ENCODE measurements around the gene KIRREL3. TPM values are rescaled to one million over a fixed set of nuclear protein-coding genes. Genes with fewer than 3 reads are reported as not detected.

The KIRREL3 gene
- polyA plus RNA-seq, 1 donor (not counting 4 experiments of a cell fraction or from before 2014, with no cell fraction given), result 0.04 TPM

GRCh38 chr11:126823274-126823673 is 177.3 kb downstream of the KIRREL3 start:
- Histone ChIP-seq H3K79me2 (ENCODE audit: control insufficient read depth, insufficient read depth, low read length) (no peaks in the 10 kb centered on the region), H3K27ac (ENCODE audit: control insufficient read depth, insufficient read depth, low read length) (no peak overlapping the region), H4K20me1 (ENCODE audit: control insufficient read depth, extremely low read depth, insufficient read depth, low read length) (no peaks in the 10 kb centered on the region), H3K4me3 (ENCODE audit: control insufficient read depth in 2 of 3, extremely low read depth in 1 of 3, insufficient read depth in 2 of 3, low read depth in 1 of 3, low read length in 3 of 3) (no peak overlapping the region), H3K9me1 (ENCODE audit: control insufficient read depth, extremely low read depth, insufficient read depth, low read length) (no peaks in the 10 kb centered on the region), H3K27me3 (ENCODE audit: control insufficient read depth, extremely low read depth, insufficient read depth, low read length) (no peaks in the 10 kb centered on the region), H3K36me3 (ENCODE audit: control insufficient read depth in 2 of 2, extremely low read depth in 1 of 2, insufficient read depth in 2 of 2, low read length in 2 of 2) (no peaks in the 10 kb centered on the region), H3K4me2 (ENCODE audit: control insufficient read depth, extremely low read depth, insufficient read depth, low read depth, low read length) (no peak overlapping the region), H3K9ac (ENCODE audit: control insufficient read depth, extremely low read depth, insufficient read depth, low read length) (no peak overlapping the region), H3K9me3 (ENCODE audit: control insufficient read depth, low read depth, low read length) (no peaks in the 10 kb centered on the region), H3K4me1 (ENCODE audit: control insufficient read depth, extremely low read depth, insufficient read depth, low read length) (no peaks in the 10 kb centered on the region), H2AFZ (ENCODE audit: control insufficient read depth, low read length) (no peak overlapping the region)
- dilution Hi-C loops (cut with MboI; ENCODE audit: extremely low pct_ligation_motif_present, low sequenced_read_pairs), result no loop called here
- DNase-seq (ENCODE audit: low read depth, low spot score) (no peak), FAIRE-seq (no peak)
- no peak for TF ChIP-seq EZH2 (IDR thresholded peaks at IDR 0.05; ENCODE audit: low read length)
- TF ChIP-seq CTCF (optimal IDR thresholded peaks at IDR 0.05 in 1 of 3, IDR thresholded peaks at IDR 0.05 in 1 of 3, conservative IDR thresholded peaks at IDR 0.05 in 1 of 3; ENCODE audit: extremely low read depth in 1 of 3, insufficient read depth in 2 of 3, low read length in 3 of 3), result no peak

- Histone ChIP-seq H3K9me3 (ENCODE audit: control insufficient read depth, low read depth, low read length) (no peaks in the 10 kb centered on the region), H2AFZ (ENCODE audit: control insufficient read depth, low read length) (no peak overlapping the region), H3K4me1 (ENCODE audit: control insufficient read depth, extremely low read depth, insufficient read depth, low read length) (no peaks in the 10 kb centered on the region), H3K4me3 (ENCODE audit: control insufficient read depth in 2 of 3, extremely low read depth in 1 of 3, insufficient read depth in 2 of 3, low read depth in 1 of 3, low read length in 3 of 3) (no peak overlapping the region), H3K27ac (ENCODE audit: control insufficient read depth, insufficient read depth, low read length) (no peak overlapping the region), H3K4me2 (ENCODE audit: control insufficient read depth, extremely low read depth, insufficient read depth, low read depth, low read length) (no peak overlapping the region), H3K36me3 (ENCODE audit: control insufficient read depth in 2 of 2, extremely low read depth in 1 of 2, insufficient read depth in 2 of 2, low read length in 2 of 2) (no peaks in the 10 kb centered on the region), H3K9me1 (ENCODE audit: control insufficient read depth, extremely low read depth, insufficient read depth, low read length) (no peaks in the 10 kb centered on the region), H4K20me1 (ENCODE audit: control insufficient read depth, extremely low read depth, insufficient read depth, low read length) (no peaks in the 10 kb centered on the region), H3K79me2 (ENCODE audit: control insufficient read depth, insufficient read depth, low read length) (no peaks in the 10 kb centered on the region), H3K27me3 (ENCODE audit: control insufficient read depth, extremely low read depth, insufficient read depth, low read length) (no peaks in the 10 kb centered on the region), H3K9ac (ENCODE audit: control insufficient read depth, extremely low read depth, insufficient read depth, low read length) (no peak overlapping the region)
- no peak for TF ChIP-seq CTCF (optimal IDR thresholded peaks at IDR 0.05 in 1 of 3, IDR thresholded peaks at IDR 0.05 in 1 of 3, conservative IDR thresholded peaks at IDR 0.05 in 1 of 3; ENCODE audit: extremely low read depth in 1 of 3, insufficient read depth in 2 of 3, low read length in 3 of 3)
- no peak for TF ChIP-seq EZH2 (IDR thresholded peaks at IDR 0.05; ENCODE audit: low read length)
- dilution Hi-C loops (cut with MboI; ENCODE audit: extremely low pct_ligation_motif_present, low sequenced_read_pairs), result no loop called here
- FAIRE-seq, result no peak
- DNase-seq (ENCODE audit: low read depth, low spot score), result no peak
Observed at GRCh38 chr11:126821827-126822226, 178.7 kb downstream of the KIRREL3 start.
